IgD-negative memory B cell (primary cell): ENCODE results near the gene CHEK2. TPM values are rescaled to one million over a fixed set of nuclear protein-coding genes. Genes with fewer than 3 reads are reported as not detected.

Experiments used
- H3K27ac Mint-ChIP-seq, 3 donors: one replicate each; pipeline ENCODE4 v1.8.0; 2020 to 2022; ENCODE audit warnings: mild to moderate bottlenecking in 3 of 3, mixed read lengths in 3 of 3, moderate library complexity in 1 of 3
- H3K27me3 Mint-ChIP-seq: one replicate; pipeline ENCODE4 v1.8.0; 2021; ENCODE audit warnings: mixed read lengths
- H3K36me3 Mint-ChIP-seq: one replicate; pipeline ENCODE4 v1.8.0; 2020; ENCODE audit warnings: mild to moderate bottlenecking, mixed read lengths
- H3K4me1 Mint-ChIP-seq, 3 donors: one replicate each; pipeline ENCODE4 v1.8.0; 2020 to 2022; ENCODE audit warnings: mixed read lengths in 3 of 3, mild to moderate bottlenecking in 1 of 3
- H3K4me3 Mint-ChIP-seq, 4 donors: one replicate each; pipeline ENCODE4 v1.8.0; 2020 to 2022; ENCODE audit warnings: mild to moderate bottlenecking in 4 of 4, mixed read lengths in 4 of 4, moderate library complexity in 3 of 4
- H3K9me3 Mint-ChIP-seq, 3 donors: one replicate each; pipeline ENCODE4 v1.8.0; 2020 to 2021; ENCODE audit warnings: mixed read lengths in 3 of 3, mild to moderate bottlenecking in 1 of 3
- polyA plus RNA-seq: library from polyadenylated mRNA; unstranded; fragments of 300-500 nt; fragmentation: Illumina TruSeq; gene quantifications from one replicate; pipeline ENCODE4 v1.2.3, GENCODE V29; 2021

Gene CHEK2
- polyA plus RNA-seq: 19.4 TPM

DNA sequence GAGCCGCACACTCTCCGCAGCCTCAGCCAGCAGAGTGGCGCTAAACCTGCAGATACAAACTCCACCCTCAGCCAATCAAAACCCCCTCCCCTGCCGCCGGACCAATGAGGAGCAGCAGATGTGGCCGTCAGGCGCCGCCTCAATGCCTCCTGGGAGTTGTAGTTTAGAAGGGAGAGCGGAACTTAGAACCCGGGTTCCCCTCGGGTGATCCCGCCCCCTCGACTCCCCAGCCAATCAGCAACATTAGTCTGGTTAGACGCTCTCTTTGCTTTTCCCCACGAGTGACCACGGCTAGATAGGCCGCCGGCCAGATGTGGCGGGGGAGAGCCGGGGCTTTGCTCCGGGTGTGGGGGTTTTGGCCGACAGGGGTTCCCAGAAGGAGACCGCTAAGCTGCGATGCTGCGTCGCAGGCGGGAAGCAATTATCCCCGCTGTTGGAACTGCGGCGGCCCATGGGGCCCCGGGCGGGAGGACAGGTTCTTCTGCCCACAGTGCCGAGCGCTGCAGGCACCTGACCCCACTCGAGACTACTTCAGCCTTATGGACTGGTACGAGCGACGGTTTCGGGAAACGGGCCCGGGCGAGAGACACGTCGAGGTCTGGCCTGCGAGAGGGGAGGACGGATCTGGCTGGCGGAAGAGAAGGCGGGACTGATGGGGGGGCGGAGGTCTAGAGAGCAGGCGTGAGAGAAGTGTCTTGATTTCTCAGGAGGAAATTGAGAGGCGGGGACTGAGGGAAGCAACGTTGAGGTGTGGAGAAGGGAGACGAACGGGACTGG, at the start of gene CHEK2, which contains the start of gene HSCB:
TSS of gene CHEK2 (minus strand) at position 36 of the 777 bp plus-strand sequence. CDS start 7,099 bp downstream, outside the sequence.
TSS of gene HSCB (plus strand) at position 255 of the 777 bp plus-strand sequence. CDS start at position 312, 57 bp downstream.
- no peaks in the 10 kb centered on the region for H3K9me3 Mint-ChIP-seq
- H3K27me3 Mint-ChIP-seq: no peaks in the 10 kb centered on the region
- peaks cover 4% of the 10 kb centered on the region for H3K36me3 Mint-ChIP-seq
- H3K4me3 Mint-ChIP-seq: peak within 1 kb of the TSS; percentile 95 to 99 (median 96)
- H3K4me1 Mint-ChIP-seq: peaks cover 4 to 16% (median 12%) of the 10 kb centered on the region in 3 donors
- H3K27ac Mint-ChIP-seq: peak within 1 kb of the TSS; percentile 85 to 98 (median 93)

DNA sequence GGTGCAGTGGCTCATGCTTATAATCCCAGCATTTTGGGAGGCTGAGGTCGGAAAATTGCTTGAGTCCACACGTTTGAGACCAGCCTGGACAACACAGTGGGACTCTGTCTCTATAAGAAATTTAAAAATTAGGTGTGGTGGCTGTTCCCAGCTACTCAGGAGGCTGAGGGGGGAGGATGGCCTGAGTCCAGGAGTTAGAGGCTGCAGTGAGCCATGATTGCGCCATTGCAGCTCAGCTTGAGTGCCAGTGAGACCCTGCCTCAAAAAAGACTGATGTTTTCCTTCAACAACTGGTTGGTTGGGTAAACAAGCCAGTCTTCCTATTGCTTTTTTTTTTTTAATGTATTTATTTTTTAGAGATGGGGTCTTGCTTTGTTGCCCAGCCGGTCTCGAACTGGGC, 49.5 kb upstream of the CHEK2 start:
- peaks cover 3% of the 10 kb centered on the region for H3K36me3 Mint-ChIP-seq

GRCh38 chr22:28788601-28789000, 47.0 kb upstream of the CHEK2 start:
- H3K9me3 Mint-ChIP-seq: no peaks in the 10 kb centered on the region
- peak overlapping the region in 1 of 3 donors; percentile 67 for H3K27ac Mint-ChIP-seq
- H3K36me3 Mint-ChIP-seq: peaks cover 4% of the 10 kb centered on the region
- H3K27me3 Mint-ChIP-seq: no peaks in the 10 kb centered on the region
- H3K4me1 Mint-ChIP-seq: peaks cover 29 to 40% (median 38%) of the 10 kb centered on the region in 3 donors
- H3K4me3 Mint-ChIP-seq: peak overlapping the region in 2 of 4 donors; percentile 28 to 51

More for the DNA sequence above, 49.5 kb upstream of the CHEK2 start:
- H3K4me1 Mint-ChIP-seq: peaks cover 36 to 49% (median 42%) of the 10 kb centered on the region in 3 donors
- H3K4me3 Mint-ChIP-seq: peak overlapping the region in 1 of 4 donors; percentile 78
- no peaks in the 10 kb centered on the region for H3K9me3 Mint-ChIP-seq
- no peaks in the 10 kb centered on the region for H3K27me3 Mint-ChIP-seq
- H3K27ac Mint-ChIP-seq: peak overlapping the region in 2 of 3 donors; percentile 70 to 73

- Mint-ChIP-seq H3K4me1 (peaks cover 17 to 20% (median 20%) of the 10 kb centered on the region in 3 donors), H3K4me3 (no peak overlapping the region), H3K27me3 (no peaks in the 10 kb centered on the region), H3K36me3 (peaks cover 4% of the 10 kb centered on the region), H3K9me3 (no peaks in the 10 kb centered on the region), H3K27ac (peak overlapping the region in 1 of 3 donors; percentile 19)
Measured at GRCh38 chr22:28783786-28784671, 42.4 kb upstream of the CHEK2 start.

- Mint-ChIP-seq H3K4me1 (peaks cover 4 to 12% (median 11%) of the 10 kb centered on the region in 3 donors), H3K9me3 (no peaks in the 10 kb centered on the region), H3K27ac (no peak overlapping the region), H3K4me3 (peak overlapping the region in 1 of 4 donors; percentile 20), H3K36me3 (peaks cover 4% of the 10 kb centered on the region), H3K27me3 (no peaks in the 10 kb centered on the region)
Measured at GRCh38 chr22:28780296-28780695, 38.7 kb upstream of the CHEK2 start.

DNA sequence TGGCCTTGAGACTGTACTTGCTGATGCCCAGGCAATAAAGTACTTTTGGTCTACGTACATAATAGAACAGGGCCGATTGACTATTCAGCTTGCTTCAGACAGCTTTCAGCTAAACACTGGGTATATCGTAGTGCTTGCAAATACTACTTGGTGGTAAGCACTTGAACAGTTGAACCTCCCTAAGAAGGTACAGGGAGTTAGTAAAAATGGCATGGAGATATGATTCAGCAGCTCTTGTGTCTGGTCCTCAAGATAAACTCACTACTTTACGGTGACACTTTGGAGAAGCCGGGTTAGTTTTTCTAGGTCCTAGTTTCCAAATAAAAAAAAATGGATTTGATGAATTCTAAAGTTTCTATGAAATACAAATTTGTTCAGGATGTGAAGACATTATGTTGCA, 38.2 kb upstream of the CHEK2 start:
- Mint-ChIP-seq H3K9me3 (no peaks in the 10 kb centered on the region), H3K4me3 (peak overlapping the region in 1 of 4 donors; percentile 20), H3K27me3 (no peaks in the 10 kb centered on the region), H3K4me1 (peaks cover 6 to 13% (median 12%) of the 10 kb centered on the region in 3 donors), H3K36me3 (peaks cover 4% of the 10 kb centered on the region), H3K27ac (no peak overlapping the region)

DNA sequence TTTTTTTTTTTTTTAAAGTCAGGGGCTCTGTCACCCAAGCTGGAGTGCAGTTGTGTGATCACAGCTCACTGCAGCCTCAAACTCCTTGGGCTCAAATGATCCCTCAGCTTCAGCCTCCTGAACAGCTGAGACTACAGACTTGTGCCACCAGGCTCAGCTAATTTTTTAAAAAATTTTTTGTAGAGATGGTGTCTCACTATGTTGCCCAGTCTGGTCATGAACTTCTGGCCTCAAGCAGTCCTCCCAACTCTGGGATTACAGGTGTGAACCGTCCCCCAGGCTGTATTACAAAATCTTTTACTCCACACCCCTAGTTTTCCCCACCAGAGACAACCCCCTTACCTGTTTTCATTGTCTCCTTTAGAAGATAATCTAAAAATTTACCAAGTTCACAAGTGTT, 32.8 kb upstream of the CHEK2 start:
- peaks cover 16 to 20% (median 17%) of the 10 kb centered on the region in 3 donors for H3K4me1 Mint-ChIP-seq
- peak overlapping the region; percentile 64 to 84 (median 71) for H3K4me3 Mint-ChIP-seq
- H3K27me3 Mint-ChIP-seq: no peaks in the 10 kb centered on the region
- peak overlapping the region in 2 of 3 donors; percentile 51 to 94 for H3K27ac Mint-ChIP-seq
- no peaks in the 10 kb centered on the region for H3K36me3 Mint-ChIP-seq
- no peaks in the 10 kb centered on the region for H3K9me3 Mint-ChIP-seq

DNA sequence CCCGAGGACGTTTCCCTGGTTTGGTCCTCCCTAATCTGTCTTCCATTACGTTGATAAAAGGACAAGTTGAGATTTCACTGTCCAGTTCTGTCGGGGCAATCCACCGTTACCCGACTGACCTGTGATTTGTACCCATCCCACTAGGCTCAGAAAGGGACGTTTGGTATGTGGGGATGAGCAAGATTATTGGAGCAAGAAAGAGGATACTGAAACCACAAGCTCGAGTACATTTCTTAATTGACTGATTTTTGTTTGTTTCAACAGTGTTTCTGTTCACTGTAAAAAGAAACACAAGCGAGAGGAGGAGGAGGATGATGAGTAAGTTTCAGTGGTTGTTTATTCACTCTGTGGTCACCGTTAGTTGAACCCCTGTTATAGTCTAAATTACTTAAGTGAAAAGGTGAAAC, 31.8 kb upstream of the CHEK2 start:
- H3K27ac Mint-ChIP-seq: peak overlapping the region; percentile 80 to 96 (median 94)
- no peaks in the 10 kb centered on the region for H3K27me3 Mint-ChIP-seq
- no peaks in the 10 kb centered on the region for H3K36me3 Mint-ChIP-seq
- peaks cover 16 to 20% (median 16%) of the 10 kb centered on the region in 3 donors for H3K4me1 Mint-ChIP-seq
- peak overlapping the region; percentile 91 to 99 (median 96) for H3K4me3 Mint-ChIP-seq
- H3K9me3 Mint-ChIP-seq: no peaks in the 10 kb centered on the region

DNA sequence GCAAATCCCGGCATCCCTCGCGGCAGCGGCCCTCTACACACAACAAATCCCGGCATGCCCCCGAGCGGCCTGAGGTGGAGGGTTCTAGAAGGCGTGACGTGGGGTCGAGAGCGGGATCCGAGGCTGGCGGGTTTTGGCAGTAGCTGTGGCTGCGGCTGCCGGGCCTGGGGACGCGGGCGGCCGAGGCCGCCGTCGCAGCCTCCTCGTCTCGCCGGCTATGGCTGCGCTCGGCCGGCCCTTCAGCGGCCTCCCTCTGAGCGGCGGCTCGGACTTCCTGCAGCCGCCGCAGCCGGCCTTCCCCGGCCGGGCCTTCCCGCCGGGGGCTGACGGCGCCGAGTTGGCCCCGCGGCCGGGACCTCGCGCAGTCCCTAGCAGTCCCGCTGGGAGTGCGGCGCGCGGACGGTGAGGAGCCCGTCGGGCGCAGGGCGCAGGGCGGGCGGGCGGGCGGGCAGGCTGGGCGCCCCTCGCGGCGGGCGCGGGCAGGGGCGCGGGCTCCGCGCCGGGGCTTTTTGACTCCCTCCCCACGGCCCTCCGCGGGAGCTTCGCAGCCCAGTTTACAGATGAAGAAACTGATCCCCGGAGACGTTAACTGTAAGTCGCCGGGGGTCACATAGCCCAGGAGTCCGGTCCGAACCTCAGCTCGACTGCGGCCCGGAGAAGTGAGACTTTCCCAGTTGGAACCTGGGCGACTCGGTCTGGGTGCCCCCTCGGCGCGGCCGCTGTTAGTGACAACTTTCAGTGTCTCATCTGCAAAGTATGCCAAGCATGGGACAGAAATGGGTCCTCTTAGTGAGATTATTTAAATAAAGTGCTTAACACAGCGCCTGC, 31.2 kb upstream of the CHEK2 start, which contains the start of gene CCDC117:
TSS of gene CCDC117 (plus strand) at position 63 of the 828 bp plus-strand sequence. CDS start at position 218, 155 bp downstream.
- no peaks in the 10 kb centered on the region for H3K9me3 Mint-ChIP-seq
- peak within 1 kb of the TSS; percentile 93 to 96 (median 94) for H3K27ac Mint-ChIP-seq
- no peaks in the 10 kb centered on the region for H3K27me3 Mint-ChIP-seq
- peak within 1 kb of the TSS; percentile 94 to 99 (median 96) for H3K4me3 Mint-ChIP-seq
- no peaks in the 10 kb centered on the region for H3K36me3 Mint-ChIP-seq
- H3K4me1 Mint-ChIP-seq: peaks cover 16 to 20% (median 16%) of the 10 kb centered on the region in 3 donors

- Mint-ChIP-seq H3K27ac (no peak overlapping the region), H3K36me3 (no peaks in the 10 kb centered on the region), H3K9me3 (no peaks in the 10 kb centered on the region), H3K4me3 (peak overlapping the region in 2 of 4 donors; percentile 37 to 94), H3K27me3 (no peaks in the 10 kb centered on the region), H3K4me1 (peaks cover 16 to 20% (median 16%) of the 10 kb centered on the region in 3 donors)
Measured at GRCh38 chr22:28771195-28771791, 29.7 kb upstream of the CHEK2 start.

DNA sequence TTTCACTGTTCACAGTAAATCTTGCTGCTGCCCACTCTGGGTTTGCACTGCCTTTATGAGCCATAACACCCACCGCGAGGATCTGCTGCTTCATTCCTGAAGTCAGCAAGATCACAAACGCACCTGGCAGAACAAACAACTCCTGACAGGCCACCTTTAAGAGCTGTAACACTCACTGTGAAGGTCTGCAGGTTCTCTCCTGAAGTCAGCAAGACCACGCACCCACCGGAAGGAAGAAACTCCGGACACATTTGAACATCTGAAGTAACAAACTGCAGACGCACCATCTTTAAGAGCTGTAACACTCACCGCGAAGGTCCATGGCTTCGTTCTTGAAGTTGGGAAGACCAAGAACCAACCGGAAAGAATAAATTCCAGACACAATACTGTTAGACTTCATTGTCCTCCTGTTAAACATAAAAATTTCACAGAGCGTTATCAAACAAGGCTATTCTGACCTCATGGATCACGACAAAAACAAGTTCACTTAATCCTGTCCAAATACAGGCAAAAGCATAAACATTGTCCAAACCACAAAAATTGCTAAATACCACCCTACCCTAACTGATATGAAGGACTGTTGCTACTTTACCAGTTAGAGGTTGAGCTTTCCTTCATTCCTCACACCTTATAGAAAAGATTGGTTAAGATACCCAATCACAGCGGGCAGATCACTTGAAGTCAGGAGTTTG, 27.9 kb upstream of the CHEK2 start:
- H3K27me3 Mint-ChIP-seq: no peaks in the 10 kb centered on the region
- H3K4me3 Mint-ChIP-seq: peak overlapping the region in 2 of 4 donors; percentile 30 to 72
- H3K36me3 Mint-ChIP-seq: peaks cover 2% of the 10 kb centered on the region
- peak overlapping the region in 2 of 3 donors; percentile 46 to 48 for H3K27ac Mint-ChIP-seq
- no peaks in the 10 kb centered on the region for H3K9me3 Mint-ChIP-seq
- peaks cover 7 to 16% (median 10%) of the 10 kb centered on the region in 3 donors for H3K4me1 Mint-ChIP-seq

GRCh38 chr22:28768701-28769393, 27.2 kb upstream of the CHEK2 start:
- Mint-ChIP-seq H3K27ac (no peak overlapping the region), H3K4me3 (peak overlapping the region in 1 of 4 donors; percentile 72), H3K4me1 (peaks cover 6 to 15% (median 8%) of the 10 kb centered on the region in 3 donors), H3K27me3 (no peaks in the 10 kb centered on the region), H3K9me3 (no peaks in the 10 kb centered on the region), H3K36me3 (peaks cover 2% of the 10 kb centered on the region)

DNA sequence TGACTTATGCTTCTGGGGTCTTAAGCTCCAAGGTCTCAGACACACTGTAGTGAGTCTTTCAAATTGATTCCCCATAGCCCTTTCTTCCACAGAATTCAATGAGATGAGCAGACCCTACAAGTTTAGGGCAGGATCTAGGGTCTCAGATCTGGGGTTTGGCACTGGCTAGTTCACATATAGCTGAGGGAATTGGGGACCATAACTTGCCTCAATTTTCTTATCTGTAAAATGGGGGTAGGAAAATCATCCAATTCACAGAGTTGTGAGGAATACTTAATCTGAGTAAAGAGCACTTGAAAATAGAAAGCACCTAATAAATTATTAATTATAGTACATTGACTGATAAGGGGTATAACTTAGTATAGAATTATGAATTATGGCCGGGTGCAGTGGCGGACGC, 25.0 kb upstream of the CHEK2 start:
- Mint-ChIP-seq H3K9me3 (no peaks in the 10 kb centered on the region), H3K4me3 (no peak overlapping the region), H3K27ac (no peak overlapping the region), H3K36me3 (peaks cover 2% of the 10 kb centered on the region), H3K4me1 (peaks cover 0 to 4% (median under 1%) of the 10 kb centered on the region in 3 donors), H3K27me3 (no peaks in the 10 kb centered on the region)
